ENCODE results near the gene VGLL4. TPM values are rescaled to one million over a fixed set of nuclear protein-coding genes. Genes with fewer than 3 reads are reported as not detected.

Gene VGLL4
- total RNA-seq, 1 donor from 2014 or later = 45.5 TPM

- no peak for DNase-seq
- Histone ChIP-seq H3K4me1 (peaks cover 34% of the 10 kb centered on the region), H3K27ac (no peak overlapping the region), H3K4me3 (no peak overlapping the region), H3K9me3 (no peaks in the 10 kb centered on the region), H3K36me3 (peaks cover 40% of the 10 kb centered on the region), H3K27me3 (ENCODE audit: low read depth) (no peaks in the 10 kb centered on the region)
- ATAC-seq = no peak
- TF ChIP-seq, protein P1, sequence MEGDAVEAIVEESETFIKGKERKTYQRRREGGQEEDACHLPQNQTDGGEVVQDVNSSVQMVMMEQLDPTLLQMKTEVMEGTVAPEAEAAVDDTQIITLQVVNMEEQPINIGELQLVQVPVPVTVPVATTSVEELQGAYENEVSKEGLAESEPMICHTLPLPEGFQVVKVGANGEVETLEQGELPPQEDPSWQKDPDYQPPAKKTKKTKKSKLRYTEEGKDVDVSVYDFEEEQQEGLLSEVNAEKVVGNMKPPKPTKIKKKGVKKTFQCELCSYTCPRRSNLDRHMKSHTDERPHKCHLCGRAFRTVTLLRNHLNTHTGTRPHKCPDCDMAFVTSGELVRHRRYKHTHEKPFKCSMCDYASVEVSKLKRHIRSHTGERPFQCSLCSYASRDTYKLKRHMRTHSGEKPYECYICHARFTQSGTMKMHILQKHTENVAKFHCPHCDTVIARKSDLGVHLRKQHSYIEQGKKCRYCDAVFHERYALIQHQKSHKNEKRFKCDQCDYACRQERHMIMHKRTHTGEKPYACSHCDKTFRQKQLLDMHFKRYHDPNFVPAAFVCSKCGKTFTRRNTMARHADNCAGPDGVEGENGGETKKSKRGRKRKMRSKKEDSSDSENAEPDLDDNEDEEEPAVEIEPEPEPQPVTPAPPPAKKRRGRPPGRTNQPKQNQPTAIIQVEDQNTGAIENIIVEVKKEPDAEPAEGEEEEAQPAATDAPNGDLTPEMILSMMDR (IDR thresholded peaks at IDR 0.05) = no peak
- intact Hi-C loops (cut with DNase I) = no loop called here
Observed at GRCh38 chr3:11565492-11565891, 78.2 kb downstream of the VGLL4 start.

GRCh38 chr3:11565072-11565471 is 78.6 kb downstream of the VGLL4 start:
- TF ChIP-seq, protein P1 (IDR thresholded peaks at IDR 0.05) = no peak
- DNase-seq = no peak
- intact Hi-C loops (cut with DNase I) = no loop called here
- no peak overlapping the region for H3K27ac ChIP-seq
- H3K4me1 ChIP-seq = peaks cover 34% of the 10 kb centered on the region
- no peaks in the 10 kb centered on the region for H3K9me3 ChIP-seq
- no peak for ATAC-seq
- peaks cover 40% of the 10 kb centered on the region for H3K36me3 ChIP-seq
- no peak overlapping the region for H3K4me3 ChIP-seq
- no peaks in the 10 kb centered on the region for H3K27me3 ChIP-seq (ENCODE audit: low read depth)

DNA sequence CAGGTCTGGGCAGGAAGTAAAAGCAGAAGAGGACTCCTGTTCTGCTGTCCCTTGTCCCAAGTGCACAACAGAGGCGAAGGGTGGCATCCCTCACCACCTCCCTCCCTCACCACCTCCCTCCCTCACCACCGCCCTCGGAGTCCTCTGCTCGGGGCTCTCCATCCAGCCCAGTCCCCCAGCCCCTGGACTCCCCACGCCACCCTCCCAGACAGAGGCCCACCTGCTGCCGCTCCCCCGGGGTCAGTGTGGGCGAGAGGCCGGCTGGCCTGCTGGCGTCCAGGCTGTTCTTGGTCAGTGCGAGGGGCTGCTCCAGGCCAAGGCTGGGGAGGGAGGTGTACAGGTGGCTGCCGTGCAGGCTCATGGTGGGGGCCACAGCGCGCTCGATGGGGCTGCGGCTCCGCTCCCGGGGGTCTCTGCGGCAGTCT is 79.1 kb downstream of the VGLL4 start:
- Histone ChIP-seq H3K4me3 (no peak overlapping the region), H3K4me1 (peaks cover 33% of the 10 kb centered on the region), H3K27me3 (ENCODE audit: low read depth) (no peaks in the 10 kb centered on the region), H3K36me3 (peaks cover 40% of the 10 kb centered on the region), H3K27ac (no peak overlapping the region), H3K9me3 (no peaks in the 10 kb centered on the region)
- intact Hi-C loops (cut with DNase I) = no loop called here
- ATAC-seq (no peak), DNase-seq (no peak)
- TF ChIP-seq, protein P1 (IDR thresholded peaks at IDR 0.05) = no peak

- no peaks in the 10 kb centered on the region for H3K9me3 ChIP-seq
- H3K4me1 ChIP-seq = peaks cover 28% of the 10 kb centered on the region
- no peak for ATAC-seq
- H3K27me3 ChIP-seq (ENCODE audit: low read depth) = no peaks in the 10 kb centered on the region
- TF ChIP-seq, protein P1 (IDR thresholded peaks at IDR 0.05) = no peak
- peaks cover 45% of the 10 kb centered on the region for H3K36me3 ChIP-seq
- DNase-seq = no peak
- intact Hi-C loops (cut with DNase I) = no loop called here
- no peak overlapping the region for H3K27ac ChIP-seq
- H3K4me3 ChIP-seq = no peak overlapping the region
Observed at GRCh38 chr3:11563865-11564185, 79.9 kb downstream of the VGLL4 start.

- no peaks in the 10 kb centered on the region for H3K9me3 ChIP-seq
- H3K27ac ChIP-seq = no peak overlapping the region
- H3K4me1 ChIP-seq = peaks cover 27% of the 10 kb centered on the region
- DNase-seq (no peak), ATAC-seq (no peak)
- no peak overlapping the region for H3K4me3 ChIP-seq
- H3K27me3 ChIP-seq (ENCODE audit: low read depth) = no peaks in the 10 kb centered on the region
- peaks cover 50% of the 10 kb centered on the region for H3K36me3 ChIP-seq
- intact Hi-C loops (cut with DNase I) = no loop called here
- TF ChIP-seq, protein P1 (IDR thresholded peaks at IDR 0.05) = no peak
Observed at GRCh38 chr3:11563159-11563864, 80.4 kb downstream of the VGLL4 start.
